Endodermal cell (in vitro differentiated cells): Measurements from ENCODE around the gene ST8SIA1. TPM values are rescaled to one million over a fixed set of nuclear protein-coding genes. Genes with fewer than 3 reads are reported as not detected.

Experiments
- total RNA-seq, 2 donors: library from RNA; stranded (reverse); fragmentation: NEBNext Ultra II Directional in 1 of 2; extraction: Animal tissue kit (Norgen Biotek cat#: 25700) in 1 of 2; gene quantifications; 2 replicates in 1 of 2; 3 replicates in 1 of 2; pipeline ENCODE4 v1.2.1, GENCODE V29; 2021

Gene ST8SIA1
- total RNA-seq, 2 donors from 2014 or later: 11.2 to 13.3 TPM

Other genes with a start within 250 kb of the ST8SIA1 start
- gene C2CD5, start 209.8 kb upstream of the ST8SIA1 start, total RNA-seq: 10 to 100 TPM; 29.2 to 59.8 TPM